Measurements from ENCODE around the gene TVP23C. TPM values are rescaled to one million over a fixed set of nuclear protein-coding genes. Genes with fewer than 3 reads are reported as not detected.

Gene TVP23C
- total and polyA plus RNA-seq, 2 of the 8 experiments (the other 6 are each of a cell fraction or from before 2014, with no cell fraction given) = 2.9 to 9.6 TPM

DNA sequence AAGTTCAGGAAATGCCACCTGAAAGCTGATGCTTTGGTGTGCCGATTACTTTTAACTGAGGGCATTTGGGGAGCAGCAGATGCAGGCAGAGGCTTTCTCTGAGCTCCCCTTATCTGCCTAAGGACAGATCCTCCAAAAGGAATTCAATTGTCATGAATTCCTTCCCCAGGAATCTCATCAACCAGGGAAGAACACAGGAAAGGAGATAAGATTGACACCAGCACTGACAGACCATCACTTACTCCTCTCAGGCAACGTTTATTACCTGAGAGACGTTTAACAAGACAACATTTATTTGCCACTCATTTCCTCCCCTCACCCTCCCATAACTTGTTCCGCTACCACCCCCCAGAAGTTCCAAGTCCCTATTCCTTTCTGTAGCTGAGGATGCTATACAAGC lies 78.2 kb downstream of the TVP23C start:
- FAIRE-seq (no peak), DNase-seq (ENCODE audit: low read depth in 1 of 2, low spot score in 2 of 2) (no peak)
- no peak overlapping the region for H3K56ac ChIP-seq (replicated peaks; ENCODE audit: insufficient read length, low read depth, low read length)
- H3K23ac ChIP-seq (ENCODE audit: insufficient read length) = no peak overlapping the region
- peaks cover 0 to 3% (median 2%) of the 10 kb centered on the region in 4 experiments; a peak in 3 of 8 replicates for H3K36me3 ChIP-seq (ENCODE audit: control insufficient read depth in 2 of 4, insufficient read depth in 4 of 4, low read length in 3 of 4)
- H3K9me3 ChIP-seq (ENCODE audit: insufficient read depth in 2 of 2, low read depth in 1 of 2, low read length in 1 of 2) = no peaks in the 10 kb centered on the region; a peak in 1 of 4 replicates
- H2BK5ac ChIP-seq (ENCODE audit: low read depth, low read length) = no peak overlapping the region
- ChIA-PET POLR2A (ENCODE audit: partially characterized antibody) (interaction anchor here (1.2 kb wide), 2 partner anchors 8 to 16 kb away, joined by 3 read pairs; no protein-coding TSS in a partner anchor), CTCF (ENCODE audit: partially characterized antibody) (interaction anchor here (1.2 to 2.0 kb wide), 3 partner anchors 16 to 228 kb away, joined by 3 to 12 read pairs (median 6); no protein-coding TSS in a partner anchor)
- H2BK120ac ChIP-seq (replicated peaks; ENCODE audit: low read depth, low read length) = no peak overlapping the region
- peaks cover 0 to 7% (median 2%) of the 10 kb centered on the region in 4 experiments; a peak in 4 of 7 replicates for H3K4me1 ChIP-seq (replicated peaks in 1 of 4; ENCODE audit: control insufficient read depth in 3 of 4, insufficient read depth in 4 of 4, low read length in 3 of 4)
- no peak overlapping the region for H2BK20ac ChIP-seq (ENCODE audit: low read length)
- H4K91ac ChIP-seq (replicated peaks; ENCODE audit: insufficient read length, low read length) = no peak overlapping the region
- no peak overlapping the region for H3K18ac ChIP-seq (ENCODE audit: extremely low read depth, low read length)
- 81% methylated on average over 4 of the region's 4 CpGs; no CpG with 5 or more reads in 1 of the 2 experiments for WGBS, 2 experiments (ENCODE audit: extremely low coverage in 1 of 2, insufficient coverage in 1 of 2, insufficient read length in 1 of 2, insufficient replicate concordance in 2 of 2, low coverage in 1 of 2, low lambda C conversion rate in 2 of 2, missing lambda C conversion rate in 1 of 2)
- no peaks in the 10 kb centered on the region for H3K79me1 ChIP-seq (ENCODE audit: low read depth, low read length)
- no peak for TF ChIP-seq SP1 (IDR thresholded peaks at IDR 0.05; ENCODE audit: low read depth, low read length)
- H3K23me2 ChIP-seq (ENCODE audit: low read depth, low read length) = no peaks in the 10 kb centered on the region
- H2BK12ac ChIP-seq (ENCODE audit: low read depth, low read length) = no peak overlapping the region
- no peak overlapping the region for H4K5ac ChIP-seq (ENCODE audit: insufficient read length, low read depth, low read length)
- no peak overlapping the region for H3K27ac ChIP-seq (ENCODE audit: low read depth, low read length)
- no peak overlapping the region for H3K4ac ChIP-seq (replicated peaks; ENCODE audit: insufficient read length, low read depth, low read length)
- no peak overlapping the region for H2AK5ac ChIP-seq (ENCODE audit: low read depth, low read length)
- H3K9ac ChIP-seq (replicated peaks in 1 of 4; ENCODE audit: extremely low read depth in 1 of 4, low read depth in 3 of 4, low read length in 3 of 4) = no peak overlapping the region
- no peaks in the 10 kb centered on the region for H3K79me2 ChIP-seq (ENCODE audit: control insufficient read depth in 1 of 2, insufficient read depth in 2 of 2, low read length in 2 of 2)
- H3K14ac ChIP-seq (ENCODE audit: insufficient read length) = no peak overlapping the region
- H3K27me3 ChIP-seq (replicated peaks in 1 of 4; ENCODE audit: control insufficient read depth in 3 of 4, extremely low read depth in 1 of 4, insufficient read depth in 3 of 4, low read length in 3 of 4) = no peaks in the 10 kb centered on the region
- no peak overlapping the region for H2BK15ac ChIP-seq (ENCODE audit: low read length)
- H3K4me3 ChIP-seq (ENCODE audit: extremely low read depth in 1 of 4, insufficient read depth in 2 of 4, low read depth in 3 of 4, low read length in 4 of 4) = no peak overlapping the region
- no peak overlapping the region for H4K8ac ChIP-seq (ENCODE audit: extremely low read depth, insufficient read depth, low read length)
- no peak overlapping the region for H3K4me2 ChIP-seq (ENCODE audit: insufficient read depth in 1 of 2, low read depth in 2 of 2, low read length in 2 of 2)
- no peak overlapping the region for H2AFZ ChIP-seq (ENCODE audit: low read length)
- no peaks in the 10 kb centered on the region for H4K20me1 ChIP-seq (replicated peaks in 1 of 2; ENCODE audit: control insufficient read depth in 1 of 2, insufficient read depth in 2 of 2, low read length in 2 of 2)
